ENCODE data around the gene BSN.

Gene BSN

DNA sequence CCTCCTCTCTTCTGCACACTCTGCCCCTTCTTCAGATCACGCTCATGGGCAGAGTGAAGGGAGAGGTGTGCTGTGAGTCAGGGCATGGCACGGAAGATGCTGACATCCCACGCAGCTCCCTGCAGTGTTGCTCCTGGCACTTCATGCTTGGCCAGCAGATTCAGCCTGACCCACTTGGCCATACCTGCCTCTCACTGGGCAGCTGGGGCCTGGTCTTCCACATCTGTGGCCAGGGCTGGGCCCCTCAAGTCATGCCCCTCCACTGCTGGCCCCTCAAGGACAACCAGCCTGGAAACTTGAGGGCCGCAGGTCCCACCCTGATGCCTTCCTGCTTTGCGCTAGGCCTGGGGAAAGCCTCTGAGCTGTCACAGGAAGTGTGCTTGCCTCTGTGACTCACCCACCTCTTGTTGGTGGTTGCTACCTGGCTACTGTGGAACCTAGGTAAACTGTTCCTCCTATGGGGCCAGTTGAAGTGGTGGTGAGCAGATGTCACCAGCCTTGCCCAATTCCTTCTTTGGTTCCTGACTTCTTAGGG is 48.7 kb downstream of the BSN start:
- H3K4me1 Mint-ChIP-seq, result peaks cover 4 to 5% of the 10 kb centered on the region in 2 donors
- ATAC-seq (replicated peaks) (peak in 1 of 2 donors; percentile 52), DNase-seq (no peak)
- H3K27me3 Mint-ChIP-seq, result no peaks in the 10 kb centered on the region
- H3K27ac Mint-ChIP-seq, result no peak overlapping the region
- no peaks in the 10 kb centered on the region for H3K36me3 Mint-ChIP-seq
- H3K9me3 Mint-ChIP-seq, result no peaks in the 10 kb centered on the region
- H3K4me3 Mint-ChIP-seq, result no peak overlapping the region

- Mint-ChIP-seq H3K4me1 (peaks cover 4 to 5% of the 10 kb centered on the region in 2 donors), H3K36me3 (no peaks in the 10 kb centered on the region), H3K4me3 (no peak overlapping the region), H3K9me3 (no peaks in the 10 kb centered on the region), H3K27ac (no peak overlapping the region), H3K27me3 (no peaks in the 10 kb centered on the region)
- ATAC-seq (replicated peaks), result no peak
- no peak for DNase-seq
These were observed 52.1 kb downstream of the BSN start for GRCh38 chr3:49606427-49606826.

GRCh38 chr3:49607105-49607591 is 52.9 kb downstream of the BSN start:
- Mint-ChIP-seq H3K9me3 (peaks cover 0 to under 1% of the 10 kb centered on the region in 2 donors), H3K27ac (no peak overlapping the region), H3K4me1 (peaks cover 2% of the 10 kb centered on the region in 2 donors), H3K27me3 (peaks cover under 1 to 4% of the 10 kb centered on the region in 2 donors), H3K4me3 (no peak overlapping the region), H3K36me3 (no peaks in the 10 kb centered on the region)
- DNase-seq (no peak), ATAC-seq (replicated peaks) (no peak)

DNA sequence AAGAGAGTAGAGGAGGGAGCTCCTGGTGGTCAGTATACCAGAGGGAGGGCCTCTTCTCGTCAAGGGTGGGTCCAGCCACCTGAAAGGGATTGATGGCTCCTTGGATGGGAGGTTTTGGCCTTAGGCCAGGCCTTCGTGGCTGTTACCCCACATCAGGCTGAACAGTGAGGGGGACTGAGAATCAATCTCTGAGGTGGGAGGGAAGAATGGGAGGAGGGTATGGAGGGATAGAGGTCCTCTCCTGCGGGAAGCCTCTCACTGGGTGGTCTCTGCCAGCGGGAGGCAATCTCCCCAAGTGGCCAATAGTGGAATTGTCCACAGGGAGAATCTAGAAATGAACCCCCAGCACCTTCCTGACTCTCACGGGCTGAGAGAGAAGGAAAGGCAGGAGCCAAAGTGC is 53.5 kb downstream of the BSN start:
- peaks cover 3 to 6% of the 10 kb centered on the region in 2 donors for H3K9me3 Mint-ChIP-seq
- H3K4me3 Mint-ChIP-seq, result no peak overlapping the region
- no peaks in the 10 kb centered on the region for H3K36me3 Mint-ChIP-seq
- H3K27ac Mint-ChIP-seq, result no peak overlapping the region
- ATAC-seq (replicated peaks), result no peak
- peaks cover 4 to 11% of the 10 kb centered on the region in 2 donors for H3K27me3 Mint-ChIP-seq
- DNase-seq, result no peak
- peaks cover 0 to 2% of the 10 kb centered on the region in 2 donors for H3K4me1 Mint-ChIP-seq

DNA sequence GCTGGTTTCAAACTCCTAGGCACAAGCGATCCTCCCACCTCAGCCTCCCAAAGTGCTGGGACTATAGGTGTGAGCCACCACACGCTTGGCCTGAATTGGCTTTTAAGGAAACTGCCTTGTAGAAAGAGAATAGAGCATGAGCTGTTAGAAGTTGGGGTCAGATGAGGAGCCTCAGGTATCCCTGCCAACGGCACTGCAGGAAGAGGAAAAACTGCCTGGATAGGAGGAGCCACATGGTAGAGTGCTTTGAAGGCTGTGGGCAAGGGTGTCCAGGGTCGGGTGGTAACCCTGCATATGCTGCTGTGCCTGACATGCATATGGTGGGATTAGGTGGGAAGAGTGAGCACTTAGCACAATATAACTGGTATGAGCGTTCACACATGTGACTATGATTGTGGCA is 55.0 kb downstream of the BSN start:
- H3K36me3 Mint-ChIP-seq, result no peaks in the 10 kb centered on the region
- H3K4me3 Mint-ChIP-seq, result no peak overlapping the region
- no peaks in the 10 kb centered on the region for H3K4me1 Mint-ChIP-seq
- DNase-seq (no peak), ATAC-seq (replicated peaks) (no peak)
- H3K9me3 Mint-ChIP-seq, result peaks cover 3 to 8% of the 10 kb centered on the region in 2 donors
- H3K27me3 Mint-ChIP-seq, result peaks cover 4 to 13% of the 10 kb centered on the region in 2 donors
- no peak overlapping the region for H3K27ac Mint-ChIP-seq

GRCh38 chr3:49609815-49610214 is 55.5 kb downstream of the BSN start:
- DNase-seq, result no peak
- H3K27ac Mint-ChIP-seq, result no peak overlapping the region

DNA sequence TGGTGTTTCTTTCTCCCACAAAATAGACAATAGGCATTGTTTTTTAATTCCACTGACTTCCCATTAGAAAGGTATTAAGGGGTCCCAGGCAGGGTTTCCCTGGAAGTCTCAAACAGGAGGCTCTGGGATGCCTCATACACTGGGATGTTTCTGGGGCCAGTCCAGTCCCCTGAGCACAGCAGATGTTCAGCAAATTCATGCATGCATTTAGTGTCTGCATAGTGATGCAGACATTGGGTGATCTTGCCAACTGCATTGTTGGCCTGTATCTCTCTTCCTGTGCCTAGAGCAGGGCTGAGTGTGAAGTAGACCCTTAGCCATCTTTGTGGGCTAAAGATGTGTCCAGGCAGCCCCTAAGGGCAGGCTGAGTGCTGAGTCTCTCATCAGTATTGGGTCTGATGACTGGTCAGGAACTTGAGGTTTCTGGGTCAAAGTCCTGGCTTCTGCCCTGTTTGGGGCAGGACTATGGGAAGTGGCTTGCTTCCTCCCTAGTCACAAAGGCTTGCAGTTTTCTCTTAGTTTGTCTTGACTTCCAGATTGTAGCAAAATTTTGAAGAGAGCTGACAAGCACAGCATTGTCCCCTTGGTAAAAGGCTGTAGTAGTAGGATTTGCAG is 56.5 kb downstream of the BSN start:
- Mint-ChIP-seq H3K27ac (no peak overlapping the region), H3K4me3 (no peak overlapping the region), H3K36me3 (no peaks in the 10 kb centered on the region), H3K9me3 (peaks cover 3 to 8% of the 10 kb centered on the region in 2 donors), H3K27me3 (peaks cover 4 to 17% of the 10 kb centered on the region in 2 donors), H3K4me1 (no peaks in the 10 kb centered on the region)
- no peak for ATAC-seq (replicated peaks)
- no peak for DNase-seq

More at GRCh38 chr3:49609815-49610214, 55.5 kb downstream of the BSN start:
- Mint-ChIP-seq H3K4me3 (no peak overlapping the region), H3K9me3 (peaks cover 3 to 8% of the 10 kb centered on the region in 2 donors), H3K27me3 (peaks cover 4 to 13% of the 10 kb centered on the region in 2 donors), H3K36me3 (no peaks in the 10 kb centered on the region), H3K4me1 (no peaks in the 10 kb centered on the region)
- ATAC-seq (replicated peaks), result no peak

DNA sequence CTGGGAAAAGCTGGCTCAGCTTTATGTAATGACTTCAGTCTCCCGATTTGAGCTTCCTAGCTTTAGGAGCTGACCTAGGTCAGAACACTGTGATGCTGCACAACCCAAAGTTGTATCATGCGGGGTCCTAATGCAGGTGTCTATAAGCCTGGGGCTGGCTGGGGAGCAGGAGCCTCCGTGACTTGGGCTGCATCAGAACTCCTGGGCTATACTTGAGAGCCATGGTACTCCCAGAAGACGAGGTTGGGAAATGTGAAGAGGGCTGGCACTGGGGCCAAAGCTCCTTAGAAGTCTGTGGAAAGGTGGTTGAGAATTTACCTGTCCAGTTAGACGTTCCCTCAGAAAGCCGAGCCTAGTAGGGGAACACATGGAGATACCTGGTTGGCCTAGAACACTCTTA is 57.0 kb downstream of the BSN start:
- H3K27me3 Mint-ChIP-seq, result peaks cover 4 to 17% of the 10 kb centered on the region in 2 donors
- H3K4me1 Mint-ChIP-seq, result no peaks in the 10 kb centered on the region
- no peak overlapping the region for H3K4me3 Mint-ChIP-seq
- H3K36me3 Mint-ChIP-seq, result no peaks in the 10 kb centered on the region
- no peak overlapping the region for H3K27ac Mint-ChIP-seq
- ATAC-seq (replicated peaks) (no peak), DNase-seq (no peak)
- peaks cover 3 to 8% of the 10 kb centered on the region in 2 donors for H3K9me3 Mint-ChIP-seq

GRCh38 chr3:49611719-49612118 is 57.4 kb downstream of the BSN start:
- H3K4me1 Mint-ChIP-seq, result no peaks in the 10 kb centered on the region
- peaks cover 4 to 17% of the 10 kb centered on the region in 2 donors for H3K27me3 Mint-ChIP-seq
- peaks cover 3 to 8% of the 10 kb centered on the region in 2 donors for H3K9me3 Mint-ChIP-seq
- H3K36me3 Mint-ChIP-seq, result no peaks in the 10 kb centered on the region
- ATAC-seq (replicated peaks), result no peak
- H3K4me3 Mint-ChIP-seq, result no peak overlapping the region
- no peak overlapping the region for H3K27ac Mint-ChIP-seq
- DNase-seq, result no peak

DNA sequence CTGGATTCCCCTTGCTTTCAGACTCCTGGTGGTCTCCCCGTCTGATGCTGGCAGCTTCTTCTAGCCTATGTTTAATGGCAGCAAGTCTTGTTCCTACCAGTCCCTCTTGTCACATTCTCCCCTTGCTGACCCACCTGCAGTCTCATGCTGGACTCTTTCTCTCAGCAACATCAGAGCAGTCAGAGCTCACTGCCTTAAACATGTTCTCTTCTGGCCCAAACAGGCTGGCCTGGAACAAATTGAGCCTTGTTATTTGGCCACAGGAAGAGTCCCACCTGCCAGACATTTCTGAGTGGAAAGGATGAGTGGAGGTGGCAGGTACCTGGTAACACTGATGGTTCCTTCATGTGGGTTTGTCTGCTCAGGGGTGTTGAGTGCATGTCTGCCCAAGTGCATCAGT is 60.7 kb downstream of the BSN start:
- H3K27me3 Mint-ChIP-seq, result peaks cover 10 to 17% of the 10 kb centered on the region in 2 donors
- no peak overlapping the region for H3K27ac Mint-ChIP-seq
- ATAC-seq (replicated peaks) (no peak), DNase-seq (no peak)
- H3K9me3 Mint-ChIP-seq, result peaks cover 3 to 8% of the 10 kb centered on the region in 2 donors
- H3K4me1 Mint-ChIP-seq, result no peaks in the 10 kb centered on the region
- H3K36me3 Mint-ChIP-seq, result no peaks in the 10 kb centered on the region
- no peak overlapping the region for H3K4me3 Mint-ChIP-seq

- Mint-ChIP-seq H3K27ac (no peak overlapping the region), H3K9me3 (peaks cover 3 to 8% of the 10 kb centered on the region in 2 donors), H3K27me3 (peaks cover 11 to 17% of the 10 kb centered on the region in 2 donors), H3K36me3 (no peaks in the 10 kb centered on the region), H3K4me3 (no peak overlapping the region), H3K4me1 (no peaks in the 10 kb centered on the region)
- DNase-seq (no peak), ATAC-seq (replicated peaks) (no peak)
These were observed 61.8 kb downstream of the BSN start for GRCh38 chr3:49616061-49616460.

DNA sequence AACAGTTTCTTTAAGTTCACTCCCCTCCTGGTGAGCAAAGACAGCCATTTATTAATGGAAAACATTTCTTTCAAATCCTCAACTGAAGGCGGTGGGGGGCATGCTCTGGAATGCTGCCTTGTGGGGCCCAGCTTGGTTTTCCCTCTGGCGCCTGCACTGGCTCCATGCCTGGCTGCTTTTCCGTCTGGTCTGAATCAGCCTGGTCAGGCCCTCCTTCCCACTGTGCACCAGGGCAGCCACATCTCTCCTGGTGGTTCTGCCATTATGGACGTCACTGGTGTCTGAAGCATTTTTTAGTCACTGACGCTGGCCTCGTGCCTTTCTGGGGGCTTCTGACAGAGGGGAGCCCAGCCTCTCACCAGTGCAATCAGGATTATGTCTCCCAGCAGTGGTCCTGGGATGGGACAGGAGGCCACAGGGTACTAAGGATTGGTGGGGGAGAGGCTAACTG is 62.2 kb downstream of the BSN start:
- Mint-ChIP-seq H3K27me3 (peaks cover 15 to 17% of the 10 kb centered on the region in 2 donors), H3K9me3 (peaks cover 3 to 8% of the 10 kb centered on the region in 2 donors), H3K4me1 (no peaks in the 10 kb centered on the region), H3K4me3 (no peak overlapping the region), H3K27ac (no peak overlapping the region), H3K36me3 (no peaks in the 10 kb centered on the region)
- ATAC-seq (replicated peaks) (no peak), DNase-seq (no peak)

- no peak for DNase-seq
- peaks cover 9 to 11% of the 10 kb centered on the region in 2 donors for H3K27me3 Mint-ChIP-seq
- no peaks in the 10 kb centered on the region for H3K36me3 Mint-ChIP-seq
- no peak overlapping the region for H3K27ac Mint-ChIP-seq
- no peaks in the 10 kb centered on the region for H3K4me1 Mint-ChIP-seq
- peaks cover under 1 to 4% of the 10 kb centered on the region in 2 donors for H3K9me3 Mint-ChIP-seq
- ATAC-seq (replicated peaks), result no peak
- H3K4me3 Mint-ChIP-seq, result no peak overlapping the region
These were observed 63.2 kb downstream of the BSN start for GRCh38 chr3:49617390-49618013.

- Mint-ChIP-seq H3K4me1 (no peaks in the 10 kb centered on the region), H3K27ac (no peak overlapping the region), H3K27me3 (peaks cover 5 to 10% of the 10 kb centered on the region in 2 donors), H3K4me3 (no peak overlapping the region), H3K9me3 (no peaks in the 10 kb centered on the region), H3K36me3 (no peaks in the 10 kb centered on the region)
- ATAC-seq (replicated peaks), result no peak
- no peak for DNase-seq
These were observed 64.1 kb downstream of the BSN start for GRCh38 chr3:49618412-49618811.

GRCh38 chr3:49619649-49620048 is 65.4 kb downstream of the BSN start:
- H3K27me3 Mint-ChIP-seq, result peaks cover 5 to 10% of the 10 kb centered on the region in 2 donors
- H3K4me3 Mint-ChIP-seq, result no peak overlapping the region
- no peaks in the 10 kb centered on the region for H3K9me3 Mint-ChIP-seq
- no peak for DNase-seq
- no peaks in the 10 kb centered on the region for H3K4me1 Mint-ChIP-seq
- no peak for ATAC-seq (replicated peaks)
- H3K36me3 Mint-ChIP-seq, result no peaks in the 10 kb centered on the region
- H3K27ac Mint-ChIP-seq, result no peak overlapping the region
